ENCODE results near the gene TADA2B. TPM values are rescaled to one million over a fixed set of nuclear protein-coding genes. Genes with fewer than 3 reads are reported as not detected.

The TADA2B gene
- total and polyA plus RNA-seq, 4 donors = 10.7 to 22.9 (median 17.6) TPM

DNA sequence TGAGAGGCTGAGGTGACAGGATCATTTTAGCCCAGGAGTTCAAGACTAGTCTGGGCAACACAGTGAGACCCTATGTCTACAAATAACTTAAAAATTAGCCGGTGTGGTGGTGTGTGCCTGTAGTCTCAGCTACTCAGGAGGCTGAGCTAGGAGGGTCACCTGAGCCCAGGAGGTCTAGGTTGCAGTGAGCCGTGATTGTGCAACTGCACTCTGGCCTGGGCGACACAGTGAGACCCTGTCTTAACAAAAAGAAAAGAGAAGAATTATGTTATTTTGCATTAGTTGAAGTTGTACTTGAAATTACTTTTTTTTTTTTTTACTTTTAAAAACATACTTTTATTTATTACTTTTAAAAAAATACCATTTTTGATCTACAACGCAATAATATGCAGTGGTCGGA is 21.8 kb upstream of the TADA2B start:
- TF ChIP-seq, protein P1, sequence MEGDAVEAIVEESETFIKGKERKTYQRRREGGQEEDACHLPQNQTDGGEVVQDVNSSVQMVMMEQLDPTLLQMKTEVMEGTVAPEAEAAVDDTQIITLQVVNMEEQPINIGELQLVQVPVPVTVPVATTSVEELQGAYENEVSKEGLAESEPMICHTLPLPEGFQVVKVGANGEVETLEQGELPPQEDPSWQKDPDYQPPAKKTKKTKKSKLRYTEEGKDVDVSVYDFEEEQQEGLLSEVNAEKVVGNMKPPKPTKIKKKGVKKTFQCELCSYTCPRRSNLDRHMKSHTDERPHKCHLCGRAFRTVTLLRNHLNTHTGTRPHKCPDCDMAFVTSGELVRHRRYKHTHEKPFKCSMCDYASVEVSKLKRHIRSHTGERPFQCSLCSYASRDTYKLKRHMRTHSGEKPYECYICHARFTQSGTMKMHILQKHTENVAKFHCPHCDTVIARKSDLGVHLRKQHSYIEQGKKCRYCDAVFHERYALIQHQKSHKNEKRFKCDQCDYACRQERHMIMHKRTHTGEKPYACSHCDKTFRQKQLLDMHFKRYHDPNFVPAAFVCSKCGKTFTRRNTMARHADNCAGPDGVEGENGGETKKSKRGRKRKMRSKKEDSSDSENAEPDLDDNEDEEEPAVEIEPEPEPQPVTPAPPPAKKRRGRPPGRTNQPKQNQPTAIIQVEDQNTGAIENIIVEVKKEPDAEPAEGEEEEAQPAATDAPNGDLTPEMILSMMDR (IDR thresholded peaks at IDR 0.05; ENCODE audit: control extremely low read depth, extremely low read depth) = no peak
- peaks cover 7 to 53% (median 13%) of the 10 kb centered on the region in 4 donors for H3K36me3 ChIP-seq (ENCODE audit: control insufficient read depth in 4 of 4, insufficient read depth in 4 of 4, low read length in 4 of 4)
- no peak for ATAC-seq (ENCODE audit: insufficient read depth, low FRiP score)
- H3K27me3 ChIP-seq (ENCODE audit: control insufficient read depth in 3 of 3, insufficient read depth in 3 of 3, low read length in 2 of 3) = no peaks in the 10 kb centered on the region
- WGBS, 2 donors = 77% methylated on average over 5 of the region's 5 CpGs
- no peaks in the 10 kb centered on the region for H3K9me3 ChIP-seq (ENCODE audit: control insufficient read depth in 4 of 4, insufficient read depth in 3 of 4, low read length in 3 of 4)
- H3K4me1 ChIP-seq (ENCODE audit: control insufficient read depth in 5 of 5, insufficient read depth in 5 of 5, low read length in 5 of 5) = no peaks in the 10 kb centered on the region
- no peak for DNase-seq
- no peak overlapping the region for H3K27ac ChIP-seq (ENCODE audit: low read depth in 1 of 2, low read length in 1 of 2)
- H3K9ac ChIP-seq (ENCODE audit: insufficient read depth in 1 of 2, low read length in 2 of 2) = no peak overlapping the region
- H3K4me3 ChIP-seq = no peak overlapping the region

DNA sequence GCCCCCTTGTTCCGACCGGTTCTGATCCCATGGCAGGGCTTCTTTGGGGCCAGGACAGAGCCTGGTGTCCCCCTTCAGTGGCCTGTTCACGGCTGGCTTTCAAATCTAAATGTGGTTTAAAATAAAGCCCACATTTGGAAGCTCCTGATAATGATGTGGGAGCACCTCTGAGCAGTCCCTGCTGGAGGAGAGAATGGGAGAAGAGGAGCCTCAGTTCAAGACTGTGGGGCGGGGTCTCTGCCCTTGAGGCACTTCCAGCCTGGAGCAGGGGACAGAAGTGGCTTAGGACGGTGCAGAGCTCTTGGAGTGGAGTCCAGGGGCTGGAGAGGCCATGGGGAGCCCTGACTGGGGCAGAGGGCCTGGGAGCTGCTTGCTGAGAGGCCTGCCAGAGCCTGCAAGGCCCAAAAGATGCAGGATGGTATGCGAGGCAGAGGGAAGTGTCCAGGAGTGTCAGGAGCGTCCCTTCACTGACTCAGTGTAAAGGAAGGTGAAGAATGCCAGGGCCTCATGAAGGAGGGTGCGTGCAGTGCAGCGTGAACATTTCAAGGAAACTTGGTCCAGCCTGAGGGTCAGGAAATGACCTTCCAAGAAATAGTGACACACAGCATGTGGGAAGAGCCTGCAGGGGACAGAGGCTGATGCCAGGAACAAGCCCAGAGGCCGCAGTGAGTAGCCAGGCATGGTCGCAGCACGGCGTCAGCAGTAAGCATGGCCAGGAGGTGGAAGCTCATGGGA is 21.1 kb upstream of the TADA2B start:
- no peak for DNase-seq
- H3K36me3 ChIP-seq (ENCODE audit: control insufficient read depth in 4 of 4, insufficient read depth in 4 of 4, low read length in 4 of 4) = peaks cover 4 to 48% (median 14%) of the 10 kb centered on the region in 4 donors
- no peak overlapping the region for H3K4me3 ChIP-seq
- no peak overlapping the region for H3K27ac ChIP-seq (ENCODE audit: low read depth in 1 of 2, low read length in 1 of 2)
- WGBS, 2 donors = 90 to 91% methylated on average over 13 of the region's 13 CpGs
- no peak for ATAC-seq (ENCODE audit: insufficient read depth, low FRiP score)
- H3K9ac ChIP-seq (ENCODE audit: insufficient read depth in 1 of 2, low read length in 2 of 2) = no peak overlapping the region
- TF ChIP-seq, protein P1 (IDR thresholded peaks at IDR 0.05; ENCODE audit: control extremely low read depth, extremely low read depth) = no peak
- H3K27me3 ChIP-seq (ENCODE audit: control insufficient read depth in 3 of 3, insufficient read depth in 3 of 3, low read length in 2 of 3) = no peaks in the 10 kb centered on the region
- H3K4me1 ChIP-seq (ENCODE audit: control insufficient read depth in 5 of 5, insufficient read depth in 5 of 5, low read length in 5 of 5) = no peaks in the 10 kb centered on the region
- H3K9me3 ChIP-seq (ENCODE audit: control insufficient read depth in 4 of 4, insufficient read depth in 3 of 4, low read length in 3 of 4) = no peaks in the 10 kb centered on the region

DNA sequence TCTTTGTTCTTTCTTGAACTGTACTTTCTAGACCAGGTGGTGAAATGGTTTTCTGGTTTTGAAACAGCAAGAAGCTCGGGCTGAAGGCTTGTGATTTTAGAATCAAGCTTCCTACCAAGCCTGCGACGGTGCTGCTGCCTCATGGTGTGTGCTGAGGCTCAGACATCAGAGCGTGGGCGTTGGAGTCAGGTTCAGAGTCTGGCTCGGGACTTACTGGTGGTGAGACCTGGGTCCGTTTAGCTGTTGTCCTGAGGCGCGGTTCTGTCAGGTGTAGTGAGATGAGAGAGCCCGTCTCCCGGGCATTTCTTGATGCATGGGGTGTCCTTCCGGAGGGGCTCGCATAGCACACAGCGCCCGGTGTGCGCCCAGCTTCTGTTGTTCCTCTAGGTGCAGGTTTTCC is 19.7 kb upstream of the TADA2B start:
- H3K9me3 ChIP-seq (ENCODE audit: control insufficient read depth in 4 of 4, insufficient read depth in 3 of 4, low read length in 3 of 4) = no peaks in the 10 kb centered on the region
- no peak overlapping the region for H3K27ac ChIP-seq (ENCODE audit: low read depth in 1 of 2, low read length in 1 of 2)
- peaks cover 4 to 42% (median 17%) of the 10 kb centered on the region in 4 donors for H3K36me3 ChIP-seq (ENCODE audit: control insufficient read depth in 4 of 4, insufficient read depth in 4 of 4, low read length in 4 of 4)
- ATAC-seq (ENCODE audit: insufficient read depth, low FRiP score) (no peak), DNase-seq (no peak)
- TF ChIP-seq, protein P1 (IDR thresholded peaks at IDR 0.05; ENCODE audit: control extremely low read depth, extremely low read depth) = no peak
- H3K4me1 ChIP-seq (ENCODE audit: control insufficient read depth in 5 of 5, insufficient read depth in 5 of 5, low read length in 5 of 5) = no peaks in the 10 kb centered on the region
- no peak overlapping the region for H3K4me3 ChIP-seq
- no peak overlapping the region for H3K9ac ChIP-seq (ENCODE audit: insufficient read depth in 1 of 2, low read length in 2 of 2)
- 95 to 96% methylated on average over 16 of the region's 16 CpGs for WGBS, 2 donors
- H3K27me3 ChIP-seq (ENCODE audit: control insufficient read depth in 3 of 3, insufficient read depth in 3 of 3, low read length in 2 of 3) = no peaks in the 10 kb centered on the region
